GM19328 (cell line): ENCODE measurements around the gene FBXO44.
A peak's percentile ranks its signal among the peaks of the same experiment; 100 is the strongest.

Source experiments
- ATAC-seq: cut with Tn5 transposase; IDR thresholded peaks from one replicate; pipeline ENCODE4 v1.9.1; 2021; ENCODE audit warnings: mild to moderate bottlenecking, moderate library complexity; ENCODE audit not compliant: unreplicated experiment

The FBXO44 gene

GRCh38 chr1:11654939-11655808, 497 bp downstream of the FBXO44 start:
- ATAC-seq = peak; percentile 8

- no peak for ATAC-seq
Measured at GRCh38 chr1:11657654-11658053, 3.0 kb downstream of the FBXO44 start.

GRCh38 chr1:11658542-11658941, 3.9 kb downstream of the FBXO44 start:
- no peak for ATAC-seq

GRCh38 chr1:11659748-11660147, 5.1 kb downstream of the FBXO44 start:
- no peak for ATAC-seq

- no peak for ATAC-seq
Measured at GRCh38 chr1:11661103-11661502, 6.4 kb downstream of the FBXO44 start.

GRCh38 chr1:11664336-11665065, 9.8 kb downstream of the FBXO44 start:
- ATAC-seq = peak; percentile 46

GRCh38 chr1:11668516-11668915, 13.8 kb downstream of the FBXO44 start:
- ATAC-seq = no peak

- no peak for ATAC-seq
Measured at GRCh38 chr1:11670747-11671146, 16.1 kb downstream of the FBXO44 start.

- no peak for ATAC-seq
Measured at GRCh38 chr1:11671205-11671543, 16.5 kb downstream of the FBXO44 start.

GRCh38 chr1:11671544-11672286, 17.0 kb downstream of the FBXO44 start:
- no peak for ATAC-seq

- no peak for ATAC-seq
Measured at GRCh38 chr1:11673089-11673769, 18.6 kb downstream of the FBXO44 start.

GRCh38 chr1:11674488-11674887, 19.8 kb downstream of the FBXO44 start:
- ATAC-seq = no peak

GRCh38 chr1:11675325-11675724, 20.6 kb downstream of the FBXO44 start:
- no peak for ATAC-seq

- no peak for ATAC-seq
Measured at GRCh38 chr1:11676386-11677103, 21.9 kb downstream of the FBXO44 start.

- ATAC-seq = no peak
Measured at GRCh38 chr1:11678442-11678841, 23.8 kb downstream of the FBXO44 start.

GRCh38 chr1:11680270-11681070, 25.8 kb downstream of the FBXO44 start:
- peak; percentile 4 for ATAC-seq

- peak; percentile 78 for ATAC-seq
Measured at GRCh38 chr1:11681071-11681771, 26.5 kb downstream of the FBXO44 start, which contains the start of gene MAD2L2. MAD2L2 (minus strand) TSS chr1:11681148; CDS start chr1:11680601, 547 bp downstream.

- ATAC-seq = no peak
Measured at GRCh38 chr1:11682287-11682771, 27.7 kb downstream of the FBXO44 start.

- no peak for ATAC-seq
Measured at GRCh38 chr1:11682799-11683198, 28.1 kb downstream of the FBXO44 start.
